Measurements from ENCODE around the gene RARG.

DNA sequence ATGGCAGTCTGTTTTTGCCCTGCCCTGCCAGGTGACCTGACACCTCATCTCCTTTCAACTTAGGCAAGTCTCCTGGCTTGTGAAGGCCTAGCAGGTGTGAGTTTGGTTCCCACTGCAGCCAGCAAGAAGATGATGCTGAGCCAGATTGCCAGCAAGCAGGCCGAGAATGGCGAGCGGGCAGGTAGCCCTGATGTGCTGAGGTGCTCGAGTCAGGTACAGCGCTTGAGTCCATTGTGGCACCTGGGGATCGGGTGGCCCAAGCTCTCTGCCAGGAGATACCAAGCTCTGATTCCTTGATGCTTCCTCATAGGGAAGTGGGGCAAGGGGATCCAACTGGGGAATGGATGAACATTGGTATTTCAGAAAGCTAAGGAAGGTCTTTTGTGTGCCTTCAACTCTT, 47.2 kb downstream of the RARG start:
- TF ChIP-seq, protein P1, sequence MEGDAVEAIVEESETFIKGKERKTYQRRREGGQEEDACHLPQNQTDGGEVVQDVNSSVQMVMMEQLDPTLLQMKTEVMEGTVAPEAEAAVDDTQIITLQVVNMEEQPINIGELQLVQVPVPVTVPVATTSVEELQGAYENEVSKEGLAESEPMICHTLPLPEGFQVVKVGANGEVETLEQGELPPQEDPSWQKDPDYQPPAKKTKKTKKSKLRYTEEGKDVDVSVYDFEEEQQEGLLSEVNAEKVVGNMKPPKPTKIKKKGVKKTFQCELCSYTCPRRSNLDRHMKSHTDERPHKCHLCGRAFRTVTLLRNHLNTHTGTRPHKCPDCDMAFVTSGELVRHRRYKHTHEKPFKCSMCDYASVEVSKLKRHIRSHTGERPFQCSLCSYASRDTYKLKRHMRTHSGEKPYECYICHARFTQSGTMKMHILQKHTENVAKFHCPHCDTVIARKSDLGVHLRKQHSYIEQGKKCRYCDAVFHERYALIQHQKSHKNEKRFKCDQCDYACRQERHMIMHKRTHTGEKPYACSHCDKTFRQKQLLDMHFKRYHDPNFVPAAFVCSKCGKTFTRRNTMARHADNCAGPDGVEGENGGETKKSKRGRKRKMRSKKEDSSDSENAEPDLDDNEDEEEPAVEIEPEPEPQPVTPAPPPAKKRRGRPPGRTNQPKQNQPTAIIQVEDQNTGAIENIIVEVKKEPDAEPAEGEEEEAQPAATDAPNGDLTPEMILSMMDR (conservative IDR thresholded peaks at IDR 0.05; ENCODE audit: low read depth, low read length), result no peak
- no peak for TF ChIP-seq EZH2phosphoT487 (IDR thresholded peaks at IDR 0.05; ENCODE audit: borderline replicate concordance, low read length)

Measured in PC-3 (cell line).